Measurements from ENCODE around the gene MTMR12.

The MTMR12 gene

GRCh38 chr5:32280656-32281081 lies 32.1 kb downstream of the MTMR12 start:
- no peaks in the 10 kb centered on the region for H3K36me3 ChIP-seq (ENCODE audit: control insufficient read depth, low read depth, low read length)
- peaks cover 36% of the 10 kb centered on the region for H3K4me1 ChIP-seq (ENCODE audit: control insufficient read depth, low read depth, low read length)
- H3K27me3 ChIP-seq (ENCODE audit: control insufficient read depth, insufficient read depth, low read length), result no peaks in the 10 kb centered on the region
- no peak overlapping the region for H3K27ac ChIP-seq (ENCODE audit: low read length)
- no peak overlapping the region for H3K9ac ChIP-seq (ENCODE audit: low read length)
- no peak overlapping the region for H3K4me3 ChIP-seq (ENCODE audit: low read length)
- no peaks in the 10 kb centered on the region for H3K9me3 ChIP-seq (ENCODE audit: control insufficient read depth, low read depth, low read length)

GRCh38 chr5:32279786-32280185 lies 33.0 kb downstream of the MTMR12 start:
- Histone ChIP-seq H3K4me1 (ENCODE audit: control insufficient read depth, low read depth, low read length) (peaks cover 39% of the 10 kb centered on the region), H3K9ac (ENCODE audit: low read length) (no peak overlapping the region), H3K27me3 (ENCODE audit: control insufficient read depth, insufficient read depth, low read length) (no peaks in the 10 kb centered on the region)

GRCh38 chr5:32279223-32279622 lies 33.5 kb downstream of the MTMR12 start:
- Histone ChIP-seq H3K36me3 (ENCODE audit: control insufficient read depth, low read depth, low read length) (no peaks in the 10 kb centered on the region), H3K9ac (ENCODE audit: low read length) (no peak overlapping the region), H3K27ac (ENCODE audit: low read length) (no peak overlapping the region)

More at GRCh38 chr5:32279786-32280185, 33.0 kb downstream of the MTMR12 start:
- H3K4me3 ChIP-seq (ENCODE audit: low read length), result no peak overlapping the region
- no peaks in the 10 kb centered on the region for H3K9me3 ChIP-seq (ENCODE audit: control insufficient read depth, low read depth, low read length)
- H3K27ac ChIP-seq (ENCODE audit: low read length), result no peak overlapping the region
- H3K36me3 ChIP-seq (ENCODE audit: control insufficient read depth, low read depth, low read length), result no peaks in the 10 kb centered on the region

GRCh38 chr5:32278406-32278805 lies 34.3 kb downstream of the MTMR12 start:
- Histone ChIP-seq H3K9me3 (ENCODE audit: control insufficient read depth, low read depth, low read length) (no peaks in the 10 kb centered on the region), H3K36me3 (ENCODE audit: control insufficient read depth, low read depth, low read length) (peaks cover 8% of the 10 kb centered on the region), H3K9ac (ENCODE audit: low read length) (no peak overlapping the region), H3K27ac (ENCODE audit: low read length) (no peak overlapping the region), H3K4me1 (ENCODE audit: control insufficient read depth, low read depth, low read length) (peaks cover 38% of the 10 kb centered on the region), H3K27me3 (ENCODE audit: control insufficient read depth, insufficient read depth, low read length) (no peaks in the 10 kb centered on the region), H3K4me3 (ENCODE audit: low read length) (no peak overlapping the region)

More at GRCh38 chr5:32279223-32279622, 33.5 kb downstream of the MTMR12 start:
- Histone ChIP-seq H3K4me1 (ENCODE audit: control insufficient read depth, low read depth, low read length) (peaks cover 39% of the 10 kb centered on the region), H3K9me3 (ENCODE audit: control insufficient read depth, low read depth, low read length) (no peaks in the 10 kb centered on the region), H3K27me3 (ENCODE audit: control insufficient read depth, insufficient read depth, low read length) (no peaks in the 10 kb centered on the region), H3K4me3 (ENCODE audit: low read length) (no peak overlapping the region)

- Histone ChIP-seq H3K4me1 (ENCODE audit: control insufficient read depth, low read depth, low read length) (peaks cover 38% of the 10 kb centered on the region), H3K27me3 (ENCODE audit: control insufficient read depth, insufficient read depth, low read length) (no peaks in the 10 kb centered on the region), H3K9me3 (ENCODE audit: control insufficient read depth, low read depth, low read length) (no peaks in the 10 kb centered on the region), H3K36me3 (ENCODE audit: control insufficient read depth, low read depth, low read length) (peaks cover 13% of the 10 kb centered on the region), H3K4me3 (ENCODE audit: low read length) (no peak overlapping the region), H3K27ac (ENCODE audit: low read length) (peak overlapping the region; percentile 19), H3K9ac (ENCODE audit: low read length) (peak overlapping the region; percentile 10)
These were observed 34.9 kb downstream of the MTMR12 start for GRCh38 chr5:32277798-32278197.

- peaks cover 18% of the 10 kb centered on the region for H3K36me3 ChIP-seq (ENCODE audit: control insufficient read depth, low read depth, low read length)
- no peaks in the 10 kb centered on the region for H3K27me3 ChIP-seq (ENCODE audit: control insufficient read depth, insufficient read depth, low read length)
- H3K4me1 ChIP-seq (ENCODE audit: control insufficient read depth, low read depth, low read length), result peaks cover 38% of the 10 kb centered on the region
- peak overlapping the region; percentile 98 for H3K27ac ChIP-seq (ENCODE audit: low read length)
- H3K4me3 ChIP-seq (ENCODE audit: low read length), result peak overlapping the region; percentile 21
- H3K9me3 ChIP-seq (ENCODE audit: control insufficient read depth, low read depth, low read length), result no peaks in the 10 kb centered on the region
- peak overlapping the region; percentile 68 for H3K9ac ChIP-seq (ENCODE audit: low read length)
These were observed 36.4 kb downstream of the MTMR12 start for GRCh38 chr5:32276173-32276853.

GRCh38 chr5:32275396-32275741 lies 37.4 kb downstream of the MTMR12 start:
- Histone ChIP-seq H3K36me3 (ENCODE audit: control insufficient read depth, low read depth, low read length) (peaks cover 25% of the 10 kb centered on the region), H3K4me3 (ENCODE audit: low read length) (no peak overlapping the region), H3K27me3 (ENCODE audit: control insufficient read depth, insufficient read depth, low read length) (no peaks in the 10 kb centered on the region), H3K27ac (ENCODE audit: low read length) (peak overlapping the region; percentile 36), H3K4me1 (ENCODE audit: control insufficient read depth, low read depth, low read length) (peaks cover 35% of the 10 kb centered on the region), H3K9me3 (ENCODE audit: control insufficient read depth, low read depth, low read length) (no peaks in the 10 kb centered on the region), H3K9ac (ENCODE audit: low read length) (peak overlapping the region; percentile 68)

GRCh38 chr5:32274548-32275395 lies 38.0 kb downstream of the MTMR12 start:
- Histone ChIP-seq H3K4me3 (ENCODE audit: low read length) (no peak overlapping the region), H3K4me1 (ENCODE audit: control insufficient read depth, low read depth, low read length) (peaks cover 35% of the 10 kb centered on the region), H3K27me3 (ENCODE audit: control insufficient read depth, insufficient read depth, low read length) (no peaks in the 10 kb centered on the region), H3K36me3 (ENCODE audit: control insufficient read depth, low read depth, low read length) (peaks cover 31% of the 10 kb centered on the region), H3K9ac (ENCODE audit: low read length) (peak overlapping the region; percentile 0), H3K9me3 (ENCODE audit: control insufficient read depth, low read depth, low read length) (no peaks in the 10 kb centered on the region), H3K27ac (ENCODE audit: low read length) (peak overlapping the region; percentile 36)

GRCh38 chr5:32273821-32274220 lies 38.9 kb downstream of the MTMR12 start:
- Histone ChIP-seq H3K4me3 (ENCODE audit: low read length) (no peak overlapping the region), H3K9me3 (ENCODE audit: control insufficient read depth, low read depth, low read length) (no peaks in the 10 kb centered on the region), H3K4me1 (ENCODE audit: control insufficient read depth, low read depth, low read length) (peaks cover 35% of the 10 kb centered on the region), H3K27me3 (ENCODE audit: control insufficient read depth, insufficient read depth, low read length) (no peaks in the 10 kb centered on the region), H3K9ac (ENCODE audit: low read length) (no peak overlapping the region), H3K27ac (ENCODE audit: low read length) (no peak overlapping the region), H3K36me3 (ENCODE audit: control insufficient read depth, low read depth, low read length) (peaks cover 34% of the 10 kb centered on the region)

GRCh38 chr5:32272746-32273145 lies 40.0 kb downstream of the MTMR12 start:
- Histone ChIP-seq H3K36me3 (ENCODE audit: control insufficient read depth, low read depth, low read length) (peaks cover 42% of the 10 kb centered on the region), H3K27me3 (ENCODE audit: control insufficient read depth, insufficient read depth, low read length) (no peaks in the 10 kb centered on the region), H3K27ac (ENCODE audit: low read length) (no peak overlapping the region), H3K4me3 (ENCODE audit: low read length) (no peak overlapping the region), H3K9ac (ENCODE audit: low read length) (no peak overlapping the region), H3K9me3 (ENCODE audit: control insufficient read depth, low read depth, low read length) (no peaks in the 10 kb centered on the region), H3K4me1 (ENCODE audit: control insufficient read depth, low read depth, low read length) (peaks cover 29% of the 10 kb centered on the region)

- Histone ChIP-seq H3K4me1 (ENCODE audit: control insufficient read depth, low read depth, low read length) (peaks cover 21% of the 10 kb centered on the region), H3K27me3 (ENCODE audit: control insufficient read depth, insufficient read depth, low read length) (no peaks in the 10 kb centered on the region), H3K4me3 (ENCODE audit: low read length) (no peak overlapping the region), H3K36me3 (ENCODE audit: control insufficient read depth, low read depth, low read length) (peaks cover 50% of the 10 kb centered on the region), H3K9ac (ENCODE audit: low read length) (no peak overlapping the region), H3K9me3 (ENCODE audit: control insufficient read depth, low read depth, low read length) (no peaks in the 10 kb centered on the region), H3K27ac (ENCODE audit: low read length) (no peak overlapping the region)
These were observed 41.8 kb downstream of the MTMR12 start for GRCh38 chr5:32270946-32271345.

All from iPS-18a (cell line).